Skeletal muscle satellite cell (primary cell): ENCODE results near the gene FMOD.

Source experiments
- H3K27me3 ChIP-seq: 2 replicates; pipeline ENCODE4 v1.7.0; 2013; ENCODE audit warnings: low read length; ENCODE audit not compliant: control insufficient read depth, insufficient read depth
- H3K36me3 ChIP-seq: 2 replicates; pipeline ENCODE4 v1.7.0; 2013; ENCODE audit warnings: mild to moderate bottlenecking, control low read depth, low read length; ENCODE audit not compliant: insufficient read depth
- H3K4me1 ChIP-seq: 2 replicates; pipeline ENCODE4 v1.7.0; 2013; ENCODE audit warnings: low read length; ENCODE audit not compliant: control insufficient read depth, insufficient read depth
- H3K4me2 ChIP-seq: 2 replicates; pipeline ENCODE4 v1.7.0; 2013; ENCODE audit warnings: mild to moderate bottlenecking, low read length
- H3K4me3 ChIP-seq: 2 replicates; pipeline ENCODE4 v1.7.0; 2013; ENCODE audit warnings: low read length
- H3K9ac ChIP-seq: 2 replicates; pipeline ENCODE4 v1.7.0; 2013; ENCODE audit warnings: mild to moderate bottlenecking, low read depth, low read length, moderate library complexity
- H3K9me3 ChIP-seq: replicated peaks from 2 replicates; pipeline ENCODE4 v1.7.0; 2013; ENCODE audit warnings: mild to moderate bottlenecking, control low read depth, low read length

Gene FMOD

DNA sequence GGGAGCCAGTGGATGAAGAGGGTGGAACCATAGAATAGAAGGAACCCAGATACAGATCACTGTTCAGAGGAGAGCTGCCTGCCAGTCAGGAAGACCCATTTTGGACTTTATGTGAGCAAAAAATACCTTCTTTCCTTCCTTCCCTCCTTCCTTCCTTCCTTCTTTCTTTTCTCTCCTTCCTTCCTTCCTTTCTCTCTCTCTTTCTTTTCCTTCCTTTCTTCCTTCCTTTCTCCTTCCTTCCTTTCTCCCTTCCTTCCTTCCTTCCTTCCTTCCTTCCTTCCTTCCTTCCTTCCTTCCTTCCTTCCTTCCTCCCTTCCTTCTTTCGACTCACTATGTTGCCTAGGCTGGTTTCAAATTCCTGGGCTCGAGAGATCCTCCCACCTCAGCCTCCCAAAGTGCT is 22.1 kb upstream of the FMOD start:
- Histone ChIP-seq H3K9ac (no peak overlapping the region), H3K4me2 (no peak overlapping the region), H3K36me3 (no peaks in the 10 kb centered on the region), H3K9me3 (no peaks in the 10 kb centered on the region), H3K27me3 (peaks cover 55% of the 10 kb centered on the region), H3K4me3 (no peak overlapping the region), H3K4me1 (no peaks in the 10 kb centered on the region)

GRCh38 chr1:203371288-203371687 is 20.4 kb upstream of the FMOD start:
- no peaks in the 10 kb centered on the region for H3K36me3 ChIP-seq
- no peaks in the 10 kb centered on the region for H3K9me3 ChIP-seq
- no peak overlapping the region for H3K4me3 ChIP-seq
- H3K4me1 ChIP-seq, result no peaks in the 10 kb centered on the region
- H3K9ac ChIP-seq, result no peak overlapping the region
- H3K27me3 ChIP-seq, result peaks cover 57% of the 10 kb centered on the region
- H3K4me2 ChIP-seq, result no peak overlapping the region

DNA sequence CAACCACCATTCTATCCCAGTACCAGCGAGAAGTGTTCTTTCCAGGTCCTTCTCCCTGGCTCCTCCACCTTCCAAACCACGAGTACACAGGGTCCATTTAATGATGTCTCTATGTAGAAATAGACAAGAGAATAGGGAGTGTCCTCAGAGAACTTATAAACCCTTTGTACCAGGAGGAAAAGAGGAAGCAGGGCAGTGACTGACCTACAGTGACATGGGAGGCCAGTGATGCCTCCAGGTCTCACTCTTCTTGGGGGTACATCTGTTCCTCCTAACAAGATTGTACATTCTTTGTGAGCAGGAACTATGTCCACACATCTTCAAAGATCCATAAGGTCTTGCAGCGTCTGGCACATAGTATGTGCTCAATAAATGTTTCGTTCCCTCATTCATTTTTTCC is 18.7 kb upstream of the FMOD start:
- no peaks in the 10 kb centered on the region for H3K9me3 ChIP-seq
- H3K27me3 ChIP-seq, result peaks cover 63% of the 10 kb centered on the region
- no peaks in the 10 kb centered on the region for H3K36me3 ChIP-seq
- H3K4me1 ChIP-seq, result no peaks in the 10 kb centered on the region
- H3K4me3 ChIP-seq, result no peak overlapping the region
- H3K4me2 ChIP-seq, result no peak overlapping the region
- H3K9ac ChIP-seq, result no peak overlapping the region

GRCh38 chr1:203368624-203369451 is 17.9 kb upstream of the FMOD start:
- H3K9ac ChIP-seq, result no peak overlapping the region
- H3K9me3 ChIP-seq, result no peaks in the 10 kb centered on the region

GRCh38 chr1:203367057-203367456 is 16.1 kb upstream of the FMOD start:
- H3K27me3 ChIP-seq, result peaks cover 74% of the 10 kb centered on the region
- no peak overlapping the region for H3K4me3 ChIP-seq
- no peaks in the 10 kb centered on the region for H3K9me3 ChIP-seq
- no peaks in the 10 kb centered on the region for H3K4me1 ChIP-seq
- H3K9ac ChIP-seq, result no peak overlapping the region
- H3K4me2 ChIP-seq, result no peak overlapping the region
- no peaks in the 10 kb centered on the region for H3K36me3 ChIP-seq

More at GRCh38 chr1:203368624-203369451, 17.9 kb upstream of the FMOD start:
- Histone ChIP-seq H3K4me2 (no peak overlapping the region), H3K36me3 (no peaks in the 10 kb centered on the region), H3K4me3 (no peak overlapping the region), H3K4me1 (no peaks in the 10 kb centered on the region), H3K27me3 (peaks cover 63% of the 10 kb centered on the region)

- no peak overlapping the region for H3K4me2 ChIP-seq
Measured at GRCh38 chr1:203366476-203366875, 15.6 kb upstream of the FMOD start.

GRCh38 chr1:203364806-203365205 is 13.9 kb upstream of the FMOD start:
- Histone ChIP-seq H3K27me3 (peaks cover 79% of the 10 kb centered on the region), H3K4me2 (no peak overlapping the region), H3K4me1 (no peaks in the 10 kb centered on the region), H3K9ac (no peak overlapping the region), H3K4me3 (no peak overlapping the region), H3K9me3 (no peaks in the 10 kb centered on the region), H3K36me3 (no peaks in the 10 kb centered on the region)

More at GRCh38 chr1:203366476-203366875, 15.6 kb upstream of the FMOD start:
- Histone ChIP-seq H3K36me3 (no peaks in the 10 kb centered on the region), H3K9me3 (no peaks in the 10 kb centered on the region), H3K4me3 (no peak overlapping the region), H3K27me3 (peaks cover 78% of the 10 kb centered on the region), H3K9ac (no peak overlapping the region), H3K4me1 (no peaks in the 10 kb centered on the region)

DNA sequence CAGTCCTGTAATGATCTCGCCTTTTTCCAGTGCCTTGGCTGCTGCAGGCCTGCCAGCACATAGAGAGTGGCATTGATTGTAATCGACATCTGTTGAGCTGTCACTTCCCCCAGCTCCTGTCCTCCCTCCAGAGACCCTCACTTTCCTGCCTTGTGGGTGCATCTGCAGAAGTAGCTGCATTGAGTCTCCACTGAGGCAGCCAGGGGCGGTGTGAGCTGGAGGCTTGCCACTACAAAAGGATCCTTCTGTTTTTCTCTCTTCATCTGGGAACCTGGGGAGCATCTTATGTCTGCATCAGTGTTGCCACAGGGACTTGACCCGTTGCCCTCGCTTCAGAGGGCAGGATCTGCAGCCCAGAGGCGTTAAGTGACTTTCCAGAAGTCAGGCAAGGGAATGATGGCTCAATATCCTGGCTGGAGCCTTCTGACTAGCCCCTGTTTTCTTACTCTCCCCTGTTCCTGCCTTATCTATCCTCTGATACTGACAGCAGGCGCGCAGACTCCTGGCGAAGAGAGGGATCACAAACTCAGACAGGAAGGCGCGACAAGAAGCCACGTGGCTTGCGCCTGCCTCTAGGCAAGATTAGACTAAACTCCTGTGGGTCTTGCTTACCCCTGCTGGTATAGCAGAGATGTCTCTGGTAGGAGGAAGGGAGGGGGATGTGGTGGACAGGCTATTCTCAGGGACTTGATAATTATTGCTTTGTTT is 13.3 kb upstream of the FMOD start:
- no peak overlapping the region for H3K9ac ChIP-seq
- no peak overlapping the region for H3K4me3 ChIP-seq
- H3K27me3 ChIP-seq, result peaks cover 77% of the 10 kb centered on the region
- H3K4me1 ChIP-seq, result no peaks in the 10 kb centered on the region
- no peaks in the 10 kb centered on the region for H3K36me3 ChIP-seq
- no peak overlapping the region for H3K4me2 ChIP-seq
- no peaks in the 10 kb centered on the region for H3K9me3 ChIP-seq

DNA sequence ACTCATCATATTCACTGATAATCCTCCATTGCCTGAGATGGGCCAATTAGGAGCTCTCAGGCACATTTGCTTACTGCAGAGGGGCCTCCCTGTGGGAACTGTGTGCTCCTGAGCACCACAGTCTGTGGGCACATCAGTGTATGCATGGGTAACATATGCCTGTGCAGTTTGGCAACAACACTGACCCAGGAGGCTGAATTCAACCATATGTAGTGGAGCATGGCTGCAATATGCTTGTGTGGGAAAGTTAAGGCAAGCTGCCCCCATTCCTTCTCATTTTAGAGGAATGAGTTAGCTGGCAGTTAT is 11.8 kb upstream of the FMOD start:
- Histone ChIP-seq H3K36me3 (no peaks in the 10 kb centered on the region), H3K27me3 (peaks cover 89% of the 10 kb centered on the region), H3K9me3 (no peaks in the 10 kb centered on the region), H3K4me3 (no peak overlapping the region), H3K4me1 (no peaks in the 10 kb centered on the region), H3K9ac (no peak overlapping the region), H3K4me2 (no peak overlapping the region)

DNA sequence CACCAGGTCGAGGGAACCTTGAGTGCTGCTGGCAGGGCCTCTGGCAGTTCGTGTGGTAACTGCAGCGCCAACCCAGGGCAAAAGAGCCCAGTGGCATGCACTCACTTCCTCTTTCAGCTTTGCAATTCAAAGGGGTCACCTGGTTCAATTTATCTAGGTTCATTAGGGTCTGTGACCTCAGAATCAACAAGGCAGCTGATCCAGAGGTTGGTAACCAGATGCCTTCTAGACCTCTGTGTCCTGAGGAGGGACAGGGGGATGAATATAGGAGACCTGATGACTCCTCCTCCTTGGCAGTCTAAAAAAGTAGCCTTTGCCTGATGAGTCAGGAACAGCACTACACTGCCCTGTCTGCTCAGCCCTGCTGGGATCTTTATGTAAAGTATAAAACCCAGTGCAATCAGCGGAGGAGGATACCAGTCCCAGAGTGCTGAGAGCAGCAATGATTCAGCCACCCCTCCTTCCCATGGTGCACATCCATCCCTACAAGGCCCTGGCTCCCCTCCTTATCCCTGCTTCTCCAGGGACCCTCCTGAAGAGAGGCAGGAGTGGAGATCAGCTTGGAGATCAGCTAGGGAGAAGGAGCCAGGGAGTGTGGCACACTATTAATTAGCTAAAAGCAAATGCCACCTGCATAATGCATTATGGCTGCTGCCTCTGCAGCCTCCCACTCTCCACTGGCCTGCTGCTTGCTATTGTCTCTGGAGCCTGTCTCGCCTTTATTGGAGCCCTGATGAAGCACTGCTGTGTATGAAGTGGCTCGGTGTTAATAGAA is 11.2 kb upstream of the FMOD start:
- Histone ChIP-seq H3K4me3 (no peak overlapping the region), H3K36me3 (no peaks in the 10 kb centered on the region), H3K27me3 (peaks cover 89% of the 10 kb centered on the region), H3K4me2 (no peak overlapping the region), H3K9me3 (no peaks in the 10 kb centered on the region), H3K9ac (no peak overlapping the region), H3K4me1 (no peaks in the 10 kb centered on the region)

DNA sequence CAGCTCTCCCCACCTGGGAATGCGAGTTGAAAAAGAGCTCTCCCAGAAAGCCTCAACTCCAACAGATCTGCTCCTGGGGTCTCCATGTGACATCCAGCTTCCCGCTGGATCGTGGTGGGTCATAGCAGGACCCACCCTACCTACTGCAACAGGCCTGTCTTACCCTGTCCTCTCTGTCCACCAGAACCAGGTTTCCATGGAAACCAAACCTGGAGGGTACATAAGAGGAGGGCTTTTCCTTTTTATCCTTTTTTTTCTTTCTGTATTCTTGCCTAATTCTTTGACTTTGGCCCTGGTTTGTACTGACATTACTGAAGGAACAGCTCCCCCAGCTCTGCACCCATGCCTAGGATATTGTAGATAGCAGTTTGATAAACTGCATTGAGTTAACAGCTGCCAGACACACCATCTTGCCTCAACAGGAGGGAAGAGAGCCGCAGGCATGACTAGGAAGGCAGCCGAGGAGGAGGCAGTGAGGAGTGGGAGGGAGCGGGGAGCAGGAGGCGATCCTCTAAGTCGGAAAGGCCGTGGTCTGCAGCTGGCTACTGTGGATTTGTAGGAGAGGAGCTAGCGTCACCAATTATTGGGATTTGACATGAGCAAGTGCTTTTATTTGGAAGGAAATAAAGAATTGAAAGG is 9.7 kb upstream of the FMOD start:
- H3K9me3 ChIP-seq, result no peaks in the 10 kb centered on the region
- H3K27me3 ChIP-seq, result peaks cover 92% of the 10 kb centered on the region
- no peak overlapping the region for H3K9ac ChIP-seq
- no peak overlapping the region for H3K4me2 ChIP-seq
- H3K4me1 ChIP-seq, result no peaks in the 10 kb centered on the region
- no peak overlapping the region for H3K4me3 ChIP-seq
- H3K36me3 ChIP-seq, result no peaks in the 10 kb centered on the region
